Measurements from ENCODE around the gene RELN.

RELN gene

DNA sequence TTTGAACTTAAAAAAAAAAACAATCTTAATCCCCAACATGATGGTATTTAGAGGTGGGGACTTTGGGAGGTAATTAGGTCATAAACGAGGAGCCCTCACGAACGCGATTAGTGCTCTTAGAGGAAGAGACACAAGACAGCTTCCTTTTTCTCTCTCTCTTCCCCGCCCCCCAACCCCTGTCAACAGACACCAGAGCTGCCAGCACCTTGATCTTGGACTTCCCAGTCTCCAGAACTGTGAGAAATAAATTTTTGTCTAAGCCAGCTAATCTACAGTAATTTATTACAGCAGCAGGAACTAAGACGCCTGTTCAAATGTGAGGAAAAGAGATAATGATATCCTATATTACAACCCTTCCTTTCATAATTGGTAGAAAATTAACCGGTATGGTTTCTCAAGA lies 40.1 kb downstream of the RELN start:
- no peak overlapping the region for H3K4me3 Mint-ChIP-seq
- H3K9me3 Mint-ChIP-seq = peaks cover 5% of the 10 kb centered on the region
- H3K36me3 Mint-ChIP-seq (ENCODE audit: low read depth) = no peaks in the 10 kb centered on the region
- peaks cover 4% of the 10 kb centered on the region for H3K4me1 Mint-ChIP-seq
- TF ChIP-seq, protein P1, sequence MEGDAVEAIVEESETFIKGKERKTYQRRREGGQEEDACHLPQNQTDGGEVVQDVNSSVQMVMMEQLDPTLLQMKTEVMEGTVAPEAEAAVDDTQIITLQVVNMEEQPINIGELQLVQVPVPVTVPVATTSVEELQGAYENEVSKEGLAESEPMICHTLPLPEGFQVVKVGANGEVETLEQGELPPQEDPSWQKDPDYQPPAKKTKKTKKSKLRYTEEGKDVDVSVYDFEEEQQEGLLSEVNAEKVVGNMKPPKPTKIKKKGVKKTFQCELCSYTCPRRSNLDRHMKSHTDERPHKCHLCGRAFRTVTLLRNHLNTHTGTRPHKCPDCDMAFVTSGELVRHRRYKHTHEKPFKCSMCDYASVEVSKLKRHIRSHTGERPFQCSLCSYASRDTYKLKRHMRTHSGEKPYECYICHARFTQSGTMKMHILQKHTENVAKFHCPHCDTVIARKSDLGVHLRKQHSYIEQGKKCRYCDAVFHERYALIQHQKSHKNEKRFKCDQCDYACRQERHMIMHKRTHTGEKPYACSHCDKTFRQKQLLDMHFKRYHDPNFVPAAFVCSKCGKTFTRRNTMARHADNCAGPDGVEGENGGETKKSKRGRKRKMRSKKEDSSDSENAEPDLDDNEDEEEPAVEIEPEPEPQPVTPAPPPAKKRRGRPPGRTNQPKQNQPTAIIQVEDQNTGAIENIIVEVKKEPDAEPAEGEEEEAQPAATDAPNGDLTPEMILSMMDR (IDR thresholded peaks at IDR 0.05) = no peak
- H3K27ac Mint-ChIP-seq = no peak overlapping the region
- H3K27me3 Mint-ChIP-seq (ENCODE audit: low read depth, poor library complexity) = peaks cover 8% of the 10 kb centered on the region
- no peak for DNase-seq

DNA sequence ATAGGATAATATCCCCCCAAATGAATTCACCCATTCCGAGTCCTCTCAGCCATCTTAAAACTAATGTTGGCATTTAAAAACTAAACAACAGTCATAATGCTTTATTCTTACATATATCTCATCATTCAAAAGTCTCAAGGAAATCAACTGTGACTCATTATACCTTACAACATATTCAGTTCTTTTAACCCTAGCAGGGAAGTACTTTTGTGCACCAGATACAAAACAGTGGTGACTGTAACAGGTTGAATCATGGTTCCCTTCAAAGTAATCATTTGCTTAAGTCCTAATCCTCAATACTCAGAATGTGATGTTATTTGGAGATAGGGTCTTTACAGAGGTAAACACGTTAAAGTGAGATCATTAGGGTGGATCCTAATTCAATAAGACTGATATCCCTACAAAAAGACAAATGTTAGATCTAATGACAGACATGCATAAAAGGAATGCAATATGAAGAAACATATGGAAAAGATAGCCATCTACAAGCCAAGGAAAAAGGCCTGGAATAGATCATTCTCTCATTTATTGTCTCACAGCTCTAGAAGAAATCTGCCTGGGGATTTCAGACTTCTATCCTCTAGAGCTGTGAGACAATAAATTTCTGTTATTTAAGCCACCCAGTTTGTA lies 42.3 kb downstream of the RELN start:
- TF ChIP-seq, protein P1 (IDR thresholded peaks at IDR 0.05) = no peak
- H3K9me3 Mint-ChIP-seq = peaks cover 5% of the 10 kb centered on the region
- H3K4me3 Mint-ChIP-seq = no peak overlapping the region
- H3K4me1 Mint-ChIP-seq = peaks cover 4% of the 10 kb centered on the region
- H3K27me3 Mint-ChIP-seq (ENCODE audit: low read depth, poor library complexity) = peaks cover 8% of the 10 kb centered on the region
- H3K27ac Mint-ChIP-seq = no peak overlapping the region
- no peaks in the 10 kb centered on the region for H3K36me3 Mint-ChIP-seq (ENCODE audit: low read depth)
- DNase-seq = no peak

DNA sequence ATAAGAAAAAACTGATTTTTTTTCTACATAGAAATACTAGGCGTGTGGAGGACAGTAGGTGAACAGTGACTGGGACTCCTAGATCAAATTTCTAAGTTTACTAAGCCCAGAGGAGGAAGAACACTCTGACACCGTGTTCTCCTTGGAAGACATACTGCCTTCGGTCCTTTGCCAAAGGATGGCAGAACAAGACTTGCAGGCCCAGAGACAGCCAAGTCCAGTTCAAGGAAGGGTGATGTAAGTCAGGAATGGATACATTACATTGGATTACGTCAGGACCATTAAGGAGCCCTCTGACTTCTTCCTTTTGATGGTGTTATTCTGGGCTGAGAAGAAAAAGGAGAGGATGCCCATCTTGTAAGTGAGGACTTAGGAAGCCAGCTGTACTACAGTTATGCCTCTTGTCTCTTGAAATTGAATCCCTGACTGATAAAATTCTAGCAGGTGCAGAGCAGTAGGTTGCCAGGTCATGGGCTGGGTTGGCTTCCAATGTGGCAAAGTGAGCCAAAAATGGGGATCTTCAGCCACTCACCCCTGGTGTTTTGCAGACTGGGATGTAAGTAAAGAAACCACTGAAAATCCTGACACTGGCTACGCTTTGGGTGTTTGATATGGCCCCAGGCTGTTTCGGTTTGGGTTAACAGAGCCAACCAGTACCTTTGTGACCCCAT lies 45.1 kb downstream of the RELN start:
- Mint-ChIP-seq H3K4me3 (no peak overlapping the region), H3K27ac (no peak overlapping the region), H3K36me3 (ENCODE audit: low read depth) (no peaks in the 10 kb centered on the region), H3K4me1 (no peaks in the 10 kb centered on the region), H3K27me3 (ENCODE audit: low read depth, poor library complexity) (peaks cover 7% of the 10 kb centered on the region), H3K9me3 (peaks cover under 1% of the 10 kb centered on the region)
- DNase-seq = no peak
- TF ChIP-seq, protein P1 (IDR thresholded peaks at IDR 0.05) = no peak

DNA sequence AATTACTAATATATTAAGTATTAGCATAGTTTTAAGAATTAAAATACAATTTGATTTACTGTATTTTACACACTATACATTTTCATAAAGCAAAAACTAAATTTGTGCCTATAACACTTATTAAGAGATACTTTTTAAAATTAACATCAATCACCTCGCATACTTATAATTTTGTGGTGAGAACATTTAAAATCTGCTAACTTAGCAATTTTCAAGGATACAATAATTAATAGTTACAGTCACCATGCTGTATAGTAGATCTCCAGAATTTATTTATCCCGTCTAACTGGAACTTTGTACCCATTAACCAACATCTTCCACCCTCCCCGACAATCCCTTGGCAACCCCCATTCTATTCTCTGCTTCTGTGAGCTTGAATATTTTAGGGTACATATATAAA lies 47.5 kb downstream of the RELN start:
- no peak overlapping the region for H3K27ac Mint-ChIP-seq
- H3K9me3 Mint-ChIP-seq = no peaks in the 10 kb centered on the region
- no peak for DNase-seq
- TF ChIP-seq, protein P1 (IDR thresholded peaks at IDR 0.05) = no peak
- no peaks in the 10 kb centered on the region for H3K4me1 Mint-ChIP-seq
- H3K36me3 Mint-ChIP-seq (ENCODE audit: low read depth) = no peaks in the 10 kb centered on the region
- no peak overlapping the region for H3K4me3 Mint-ChIP-seq
- H3K27me3 Mint-ChIP-seq (ENCODE audit: low read depth, poor library complexity) = peaks cover 7% of the 10 kb centered on the region

DNA sequence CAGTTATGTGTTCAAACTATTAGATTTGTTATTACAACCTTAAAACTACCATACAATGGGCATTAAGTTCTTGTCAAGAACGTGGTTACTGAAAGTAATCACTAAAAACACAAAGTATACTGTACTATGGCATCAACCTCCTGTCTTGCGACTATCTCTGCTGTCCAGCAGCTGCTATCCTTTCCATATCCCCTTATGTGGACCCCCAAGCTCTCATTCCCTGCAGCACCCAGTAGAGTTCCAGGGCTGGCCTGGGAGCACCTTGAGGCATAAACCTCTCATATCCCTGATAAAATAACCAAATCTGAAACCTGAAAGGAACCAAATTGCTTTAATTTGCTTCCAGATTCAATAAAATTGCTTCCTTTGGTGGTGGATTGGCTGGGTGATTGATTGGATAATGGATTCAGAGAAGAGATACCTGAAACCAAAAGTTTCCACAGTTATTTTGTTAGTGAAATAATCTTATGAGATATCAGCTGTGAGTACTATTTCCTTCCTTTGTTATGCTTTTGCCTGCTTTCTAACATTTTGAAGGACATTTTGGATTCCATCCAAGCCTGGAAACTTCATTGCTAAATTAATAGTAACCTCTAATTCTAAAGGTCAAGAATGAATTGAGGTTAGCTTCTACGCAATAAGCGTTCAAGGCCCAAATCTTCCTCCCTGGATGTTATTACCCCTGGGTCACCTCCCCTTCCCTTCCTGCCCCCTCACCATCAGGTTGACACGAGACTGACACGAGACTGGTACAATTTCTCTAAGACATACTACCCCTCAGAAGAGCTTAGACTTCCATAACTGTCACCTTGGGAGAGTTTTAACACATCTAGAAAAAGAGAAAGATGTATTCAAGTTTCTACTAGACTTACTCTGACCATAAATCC lies 48.8 kb downstream of the RELN start:
- Mint-ChIP-seq H3K4me1 (no peaks in the 10 kb centered on the region), H3K4me3 (no peak overlapping the region), H3K27me3 (ENCODE audit: low read depth, poor library complexity) (peaks cover 7% of the 10 kb centered on the region), H3K27ac (no peak overlapping the region), H3K36me3 (ENCODE audit: low read depth) (no peaks in the 10 kb centered on the region), H3K9me3 (no peaks in the 10 kb centered on the region)
- no peak for DNase-seq
- TF ChIP-seq, protein P1 (IDR thresholded peaks at IDR 0.05) = no peak
